Upper lobe of left lung (tissue), 4 donors: ENCODE data around the gene CBX3.

Experiments used
- EP300 ChIP-seq, 4 donors: sonication (generic); formaldehyde crosslinking; IDR thresholded peaks; one replicate each; pipeline ENCODE4 v1.5.1; 2017; ENCODE audit warnings: antibody characterized with exemption in 4 of 4, control low read depth in 2 of 4
- TF ChIP-seq, protein P1 (sequence below), 6 experiments: fragments of 450-650 bp in 4 of 6; fragments of 200-600 bp in 2 of 6; sonication (generic) in 2 of 6; IDR thresholded peaks; one replicate each; pipeline ENCODE4 v1.5.1; 2016 to 2019; ENCODE audit warnings: antibody characterized with exemption in 6 of 6

DNA sequence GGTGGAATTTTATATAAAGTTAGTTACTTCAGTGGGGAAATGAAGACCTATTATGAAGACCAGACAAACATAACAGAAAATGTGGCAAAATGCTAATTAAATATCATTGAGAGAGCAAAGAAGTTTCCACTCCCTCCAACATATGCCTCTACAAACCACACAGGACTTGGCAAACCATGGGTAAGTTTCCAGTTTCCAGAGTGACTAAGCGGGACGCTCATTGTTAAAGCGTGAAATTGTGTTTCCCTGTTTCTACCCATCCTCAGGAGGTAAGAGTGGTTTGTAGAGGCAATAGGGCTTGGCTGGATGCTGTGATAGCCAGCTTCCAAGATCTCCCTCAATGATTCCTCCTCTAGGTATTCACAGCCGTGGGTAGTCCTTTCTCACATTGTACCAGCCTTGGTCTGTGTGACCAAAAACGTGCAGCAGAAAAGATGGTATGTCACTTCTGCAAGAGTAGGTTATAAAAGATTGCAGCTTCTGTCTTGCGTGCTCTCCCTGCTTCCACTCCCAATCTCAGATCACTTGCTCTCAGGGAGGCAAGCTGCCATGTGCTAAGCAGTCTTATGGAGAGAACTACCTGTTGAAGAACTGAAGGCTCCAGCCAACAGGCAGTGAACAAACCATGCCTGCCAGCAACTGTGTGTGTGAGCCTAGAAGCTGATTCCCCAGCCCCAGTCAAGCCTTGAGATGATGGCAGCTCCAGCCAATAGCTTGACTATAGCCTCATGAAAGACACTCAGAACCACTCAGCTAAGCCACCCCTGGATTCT is 35.7 kb downstream of the CBX3 start:
- TF ChIP-seq, protein P1, sequence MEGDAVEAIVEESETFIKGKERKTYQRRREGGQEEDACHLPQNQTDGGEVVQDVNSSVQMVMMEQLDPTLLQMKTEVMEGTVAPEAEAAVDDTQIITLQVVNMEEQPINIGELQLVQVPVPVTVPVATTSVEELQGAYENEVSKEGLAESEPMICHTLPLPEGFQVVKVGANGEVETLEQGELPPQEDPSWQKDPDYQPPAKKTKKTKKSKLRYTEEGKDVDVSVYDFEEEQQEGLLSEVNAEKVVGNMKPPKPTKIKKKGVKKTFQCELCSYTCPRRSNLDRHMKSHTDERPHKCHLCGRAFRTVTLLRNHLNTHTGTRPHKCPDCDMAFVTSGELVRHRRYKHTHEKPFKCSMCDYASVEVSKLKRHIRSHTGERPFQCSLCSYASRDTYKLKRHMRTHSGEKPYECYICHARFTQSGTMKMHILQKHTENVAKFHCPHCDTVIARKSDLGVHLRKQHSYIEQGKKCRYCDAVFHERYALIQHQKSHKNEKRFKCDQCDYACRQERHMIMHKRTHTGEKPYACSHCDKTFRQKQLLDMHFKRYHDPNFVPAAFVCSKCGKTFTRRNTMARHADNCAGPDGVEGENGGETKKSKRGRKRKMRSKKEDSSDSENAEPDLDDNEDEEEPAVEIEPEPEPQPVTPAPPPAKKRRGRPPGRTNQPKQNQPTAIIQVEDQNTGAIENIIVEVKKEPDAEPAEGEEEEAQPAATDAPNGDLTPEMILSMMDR (IDR thresholded peaks at IDR 0.05) = no peak
- no peak for TF ChIP-seq EP300 (IDR thresholded peaks at IDR 0.05)
